NCI-H1417 (cell line): ENCODE measurements around the gene RAD51B.

Source experiments
- DNase-seq, 3 experiments: peaks; one replicate each; lab custom pipeline; 2025; lab: John Stamatoyannopoulos, UW

RAD51B gene

GRCh38 chr14:68668028-68668427 lies 848.4 kb downstream of the RAD51B start:
- DNase-seq: no peak

- no peak for DNase-seq
These were observed 849.0 kb downstream of the RAD51B start for GRCh38 chr14:68668531-68668930.

- DNase-seq: no peak
These were observed 849.5 kb downstream of the RAD51B start for GRCh38 chr14:68669111-68669511.

GRCh38 chr14:68669603-68670358 lies 850.2 kb downstream of the RAD51B start:
- no peak for DNase-seq

GRCh38 chr14:68670359-68670715 lies 850.8 kb downstream of the RAD51B start:
- DNase-seq: no peak

- no peak for DNase-seq
These were observed 852.3 kb downstream of the RAD51B start for GRCh38 chr14:68671909-68672308.

GRCh38 chr14:68672609-68673285 lies 853.2 kb downstream of the RAD51B start:
- DNase-seq: no peak

GRCh38 chr14:68673464-68673863 lies 853.9 kb downstream of the RAD51B start:
- no peak for DNase-seq

GRCh38 chr14:68674538-68675232 lies 855.1 kb downstream of the RAD51B start:
- DNase-seq: no peak

GRCh38 chr14:68675233-68675577 lies 855.6 kb downstream of the RAD51B start:
- DNase-seq: no peak

- DNase-seq: peak; percentile 73 to 95 (median 85)
These were observed 856.9 kb downstream of the RAD51B start for GRCh38 chr14:68676511-68676943.

GRCh38 chr14:68677476-68677875 lies 857.9 kb downstream of the RAD51B start:
- no peak for DNase-seq

GRCh38 chr14:68677901-68678300 lies 858.3 kb downstream of the RAD51B start:
- no peak for DNase-seq

- DNase-seq: no peak
These were observed 858.9 kb downstream of the RAD51B start for GRCh38 chr14:68678471-68678870.

GRCh38 chr14:68679301-68679700 lies 859.7 kb downstream of the RAD51B start:
- no peak for DNase-seq

- no peak for DNase-seq
These were observed 860.3 kb downstream of the RAD51B start for GRCh38 chr14:68679746-68680467.

- no peak for DNase-seq
These were observed 861.0 kb downstream of the RAD51B start for GRCh38 chr14:68680541-68681051.

GRCh38 chr14:68681256-68682011 lies 861.9 kb downstream of the RAD51B start:
- no peak for DNase-seq

- DNase-seq: no peak
These were observed 862.9 kb downstream of the RAD51B start for GRCh38 chr14:68682166-68683103.

- no peak for DNase-seq
These were observed 863.7 kb downstream of the RAD51B start for GRCh38 chr14:68683326-68683725.
